HFF-Myc (cell line): ENCODE data around the gene CD47.

Experiments
- DNase-seq: peaks from one replicate; pipeline ENCODE4 v3.0.0-alpha.2; 2011; ENCODE audit warnings: low read depth; ENCODE audit errors: extremely low read depth
- H3K4me3 ChIP-seq: replicated peaks from 2 replicates; pipeline ENCODE4 v1.5.1; 2011; ENCODE audit warnings: low read depth, mild to moderate bottlenecking, control low read depth, low read length
- TF ChIP-seq, protein P1 (sequence below): IDR thresholded peaks from 2 replicates; pipeline ENCODE4 v1.5.1; 2012; ENCODE audit warnings: mild to moderate bottlenecking, low read depth, low read length, control low read depth; ENCODE audit errors: missing control alignments

CD47 gene

DNA sequence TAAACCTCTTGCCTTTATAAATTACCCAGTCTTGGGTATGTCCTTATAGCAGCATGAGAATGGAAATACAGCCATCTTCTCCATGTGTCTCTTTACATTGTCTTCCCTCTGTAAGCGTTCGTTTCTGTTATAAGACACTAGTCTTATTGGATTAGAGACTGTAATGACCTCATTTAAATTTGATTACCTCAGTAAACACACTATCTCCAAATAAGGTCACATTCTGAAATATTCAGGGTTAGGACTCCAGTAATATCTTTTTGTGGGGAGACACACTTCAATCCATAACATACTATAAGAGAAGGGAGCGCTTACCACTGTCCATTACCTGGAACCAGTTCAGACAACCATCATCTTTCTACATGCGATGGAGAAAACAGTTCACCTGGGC is 34.3 kb upstream of the CD47 start:
- no peak overlapping the region for H3K4me3 ChIP-seq
- TF ChIP-seq, protein P1, sequence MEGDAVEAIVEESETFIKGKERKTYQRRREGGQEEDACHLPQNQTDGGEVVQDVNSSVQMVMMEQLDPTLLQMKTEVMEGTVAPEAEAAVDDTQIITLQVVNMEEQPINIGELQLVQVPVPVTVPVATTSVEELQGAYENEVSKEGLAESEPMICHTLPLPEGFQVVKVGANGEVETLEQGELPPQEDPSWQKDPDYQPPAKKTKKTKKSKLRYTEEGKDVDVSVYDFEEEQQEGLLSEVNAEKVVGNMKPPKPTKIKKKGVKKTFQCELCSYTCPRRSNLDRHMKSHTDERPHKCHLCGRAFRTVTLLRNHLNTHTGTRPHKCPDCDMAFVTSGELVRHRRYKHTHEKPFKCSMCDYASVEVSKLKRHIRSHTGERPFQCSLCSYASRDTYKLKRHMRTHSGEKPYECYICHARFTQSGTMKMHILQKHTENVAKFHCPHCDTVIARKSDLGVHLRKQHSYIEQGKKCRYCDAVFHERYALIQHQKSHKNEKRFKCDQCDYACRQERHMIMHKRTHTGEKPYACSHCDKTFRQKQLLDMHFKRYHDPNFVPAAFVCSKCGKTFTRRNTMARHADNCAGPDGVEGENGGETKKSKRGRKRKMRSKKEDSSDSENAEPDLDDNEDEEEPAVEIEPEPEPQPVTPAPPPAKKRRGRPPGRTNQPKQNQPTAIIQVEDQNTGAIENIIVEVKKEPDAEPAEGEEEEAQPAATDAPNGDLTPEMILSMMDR, result no peak
- DNase-seq, result no peak

DNA sequence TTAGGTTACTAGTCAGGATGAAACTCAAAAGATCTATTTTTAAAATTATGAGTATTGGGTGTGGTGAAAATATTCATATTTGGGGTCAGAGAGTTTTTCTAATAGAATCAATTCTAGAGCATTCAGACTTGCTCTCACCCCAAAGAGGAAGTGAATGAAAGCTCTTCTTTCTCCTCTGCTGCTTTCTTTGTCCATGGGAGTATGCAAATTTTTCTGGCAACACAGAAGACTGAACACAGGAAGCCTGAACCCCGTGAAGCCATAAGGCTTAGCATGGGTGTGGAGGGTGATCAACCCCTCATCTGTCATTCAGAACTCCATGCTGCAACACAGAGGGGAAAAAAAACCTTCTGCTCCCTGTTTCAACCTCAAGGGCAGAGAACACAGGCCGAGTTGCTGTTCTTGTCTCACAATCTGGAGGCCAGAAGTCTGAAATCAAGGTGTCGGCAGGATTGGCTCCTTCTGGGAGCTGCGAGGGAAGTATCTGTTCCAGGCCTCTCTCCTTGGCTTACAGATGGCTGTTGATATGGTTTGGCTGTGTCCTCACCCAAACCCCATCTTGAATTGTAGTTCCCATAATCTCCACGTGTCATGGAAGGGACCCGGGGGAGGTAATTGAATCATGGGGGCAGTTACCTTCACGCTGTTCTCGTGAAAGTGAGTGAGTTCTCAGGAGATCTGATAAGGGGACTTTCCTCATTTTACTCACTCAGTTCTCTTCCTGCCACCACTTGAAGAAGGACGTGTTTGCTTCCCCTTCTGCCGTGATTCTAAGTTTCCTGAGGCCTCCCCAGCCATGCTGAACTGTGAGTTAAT is 33.7 kb upstream of the CD47 start:
- no peak for DNase-seq
- TF ChIP-seq, protein P1, result no peak

DNA sequence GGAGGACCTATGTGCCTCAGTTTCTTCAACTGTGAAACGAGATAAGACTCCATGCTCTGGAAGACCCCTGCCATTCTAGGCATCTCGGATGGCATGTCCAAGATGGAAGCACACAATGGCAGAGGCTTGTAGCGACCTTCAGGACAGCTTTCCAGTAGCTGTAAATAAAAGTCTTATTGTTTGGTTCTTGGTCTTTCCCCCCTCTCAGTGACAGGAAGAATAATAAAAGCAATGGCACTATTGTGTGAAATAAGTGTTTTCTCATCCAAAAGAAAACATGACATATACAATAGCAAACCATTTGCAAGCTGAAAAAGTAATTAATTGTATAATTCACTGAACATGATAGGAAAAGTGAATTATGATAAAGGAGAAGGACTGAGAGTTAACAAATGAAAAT is 32.5 kb upstream of the CD47 start:
- H3K4me3 ChIP-seq, result no peak overlapping the region
- TF ChIP-seq, protein P1, result no peak
- DNase-seq, result no peak

More for the DNA sequence above, 33.7 kb upstream of the CD47 start:
- no peak overlapping the region for H3K4me3 ChIP-seq

DNA sequence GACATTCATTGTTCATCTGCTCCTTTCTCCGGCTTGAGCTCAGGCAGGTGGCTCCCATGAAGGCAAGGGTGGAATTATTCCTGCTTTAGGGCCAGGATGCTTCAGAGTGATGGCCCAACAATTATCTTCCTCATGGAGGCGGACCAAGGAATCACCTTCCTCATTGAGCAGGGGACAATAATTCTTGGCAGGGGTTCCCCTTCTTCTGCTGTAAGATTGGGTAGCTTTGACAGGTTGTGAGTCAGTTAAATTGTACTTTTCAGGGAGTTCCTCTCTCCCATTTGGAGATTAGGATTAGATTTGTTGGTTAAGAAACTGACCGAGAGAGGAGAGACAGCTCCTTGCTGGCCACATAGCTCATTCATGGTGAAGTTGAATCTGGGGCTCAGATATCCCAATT is 31.4 kb upstream of the CD47 start:
- DNase-seq, result no peak
- TF ChIP-seq, protein P1, result no peak
- H3K4me3 ChIP-seq, result no peak overlapping the region

DNA sequence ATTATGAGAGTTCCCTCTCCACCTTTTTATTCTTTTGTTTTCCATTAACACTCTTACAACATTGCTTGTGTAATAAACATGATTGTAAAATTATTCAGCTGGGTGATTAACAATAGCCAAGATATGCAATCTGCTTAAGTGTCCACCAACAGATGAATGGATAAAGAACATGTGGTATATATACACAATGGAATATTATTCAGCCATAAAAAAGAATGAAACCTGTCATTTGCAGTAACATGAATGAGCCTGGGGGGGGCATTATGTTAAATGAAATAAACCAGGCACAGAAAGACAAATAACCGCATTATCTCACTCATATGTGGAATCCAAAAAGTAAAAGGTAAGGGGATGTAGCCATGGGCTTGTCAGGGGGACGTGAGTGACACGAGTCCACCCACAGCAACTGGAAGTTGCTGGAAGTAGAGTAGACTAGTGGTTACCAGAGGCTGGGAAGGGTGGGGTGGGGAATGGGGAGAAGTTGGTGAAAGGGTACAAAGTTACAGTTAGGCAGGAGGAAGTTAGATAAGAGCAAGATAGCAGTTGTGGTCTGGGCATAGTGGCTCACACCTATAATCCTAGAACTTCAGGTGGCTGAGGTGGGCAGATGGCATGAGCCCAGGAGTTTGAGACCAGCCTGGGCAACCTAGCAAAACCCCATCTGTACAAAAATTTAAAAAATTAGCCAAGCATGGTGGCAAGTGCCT is 28.7 kb upstream of the CD47 start:
- TF ChIP-seq, protein P1, result no peak
- no peak for DNase-seq
- H3K4me3 ChIP-seq, result no peak overlapping the region

DNA sequence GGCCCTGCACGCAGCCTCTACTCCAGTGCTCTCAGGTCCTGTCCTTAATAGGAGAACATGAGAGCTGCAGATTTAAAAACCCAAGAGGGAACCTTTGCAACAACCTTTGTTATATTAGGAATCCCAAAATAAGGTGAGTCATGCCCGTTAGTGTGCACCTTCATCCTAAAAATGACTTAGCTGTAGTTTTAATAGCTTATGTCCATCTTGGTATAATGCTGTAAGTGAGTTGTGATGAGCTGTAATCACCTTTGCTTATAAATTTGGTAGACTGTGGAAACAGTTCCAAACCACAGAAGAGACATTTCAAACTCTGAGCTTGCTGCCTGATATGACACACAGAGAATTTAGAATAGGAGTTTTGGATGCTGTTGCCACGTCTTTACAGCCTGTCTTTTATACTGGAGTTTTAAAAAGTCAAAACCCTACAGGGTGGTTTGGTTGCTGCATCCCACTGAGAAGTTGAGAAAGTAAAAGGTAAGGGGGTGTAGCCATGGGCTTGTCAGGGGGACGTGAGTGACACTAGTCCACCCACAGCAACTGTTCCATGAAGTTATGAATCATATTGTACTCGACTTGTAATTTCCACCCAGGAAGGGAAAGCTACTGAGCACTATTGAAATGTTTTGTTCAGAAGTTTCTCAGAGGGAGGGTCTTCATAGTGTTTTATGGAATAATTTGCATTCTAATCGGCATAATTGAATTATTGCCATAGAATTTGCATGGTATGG is 27.4 kb upstream of the CD47 start:
- TF ChIP-seq, protein P1, result no peak
- H3K4me3 ChIP-seq, result no peak overlapping the region
- DNase-seq, result no peak
